HCT116 (cell line): ENCODE data around the gene CD74. TPM values are rescaled to one million over a fixed set of nuclear protein-coding genes. Genes with fewer than 3 reads are reported as not detected.

ENCODE experiments used
- ATAC-seq: fragments of 200-7000 bp; cut with Tn5 transposase; 2 replicates; pipeline ENCODE4 v1.9.1; 2020; ENCODE audit warnings: mild to moderate bottlenecking, moderate library complexity
- BruUV-seq: library from RNA; stranded (reverse); fragments of 400-500 nt; replicated peaks from 2 replicates; lab custom pipeline; 2021; lab: Mats Ljungman, UMichigan
- CTCF ChIA-PET: fragments of 300-600 bp; sonication (Branson Sonifier 250); formaldehyde crosslinking; loops from one replicate; lab custom pipeline; 2021; ENCODE audit warnings: antibody characterized with exemption; lab: Charles Lee
- POLR2A ChIA-PET: fragments of 300-600, 350-600 bp; sonication (Branson Sonifier 250); formaldehyde crosslinking; loops from one replicate; lab custom pipeline; 2021; ENCODE audit warnings: antibody characterized with exemption; lab: Charles Lee
- RAD21 ChIA-PET, 2 experiments: fragments of 300-600 bp; sonication (Branson Sonifier 250); formaldehyde crosslinking; loops; one replicate each; lab custom pipeline; 2023; ENCODE audit warnings: low total read pairs in 2 of 2; ENCODE audit not compliant: uncharacterized antibody in 2 of 2, unreplicated experiment in 2 of 2, low non-redundant PET in 1 of 2; lab: Charles Lee
- DNase-seq: peaks from one replicate; pipeline ENCODE4 v3.0.0-alpha.2; 2010; ENCODE audit warnings: low read depth, low spot score
- H2AFZ ChIP-seq: fragments of 200-600 bp; shearing (Covaris generic), sonication (generic); 2 replicates; pipeline ENCODE4 v1.6.1; 2017; ENCODE audit warnings: low read depth, mixed run types, mixed read lengths, antibody characterized with exemption, low read length; ENCODE audit not compliant: poor library complexity, severe bottlenecking
- H3K27ac ChIP-seq: 2 replicates; pipeline ENCODE4 v1.5.1; 2012; ENCODE audit warnings: low read depth, low read length
- H3K27me3 ChIP-seq: fragments of 200-600 bp; sonication (generic); 2 replicates; pipeline ENCODE4 v1.6.1; 2016; ENCODE audit warnings: mixed run types, low read length, mixed read lengths; ENCODE audit not compliant: insufficient read depth
- H3K36me3 ChIP-seq, 2 experiments: fragments of 200-500 bp in 1 of 2; fragments of 200-600 bp in 1 of 2; sonication (Bioruptor generic) in 1 of 2; sonication (generic) in 1 of 2; 2 replicates each; pipeline versions ENCODE4 v1.5.1 to v1.6.1; 2014 to 2016; ENCODE audit warnings: low read length in 2 of 2, inconsistent platforms in 1 of 2, mixed read lengths in 1 of 2, mixed run types in 1 of 2; ENCODE audit not compliant: insufficient read depth in 2 of 2, control insufficient read depth in 1 of 2
- H3K4me1 ChIP-seq, 2 experiments: fragments of 200-600 bp in 1 of 2; sonication (generic) in 1 of 2; 2 replicates each; pipeline versions ENCODE4 v1.5.1 to v1.6.1; 2012 to 2017; ENCODE audit warnings: low read length in 2 of 2, inconsistent platforms in 1 of 2, mild to moderate bottlenecking in 1 of 2, mixed read lengths in 1 of 2, mixed run types in 1 of 2, moderate library complexity in 1 of 2; ENCODE audit not compliant: insufficient read depth in 2 of 2, control insufficient read depth in 1 of 2
- H3K4me2 ChIP-seq: fragments of 200-600 bp; sonication (generic); 2 replicates; pipeline ENCODE4 v1.6.1; 2017; ENCODE audit warnings: mixed run types, low read length, mixed read lengths
- H3K4me3 ChIP-seq, 2 experiments: fragments of 200-600 bp in 1 of 2; sonication (generic) in 1 of 2; replicated peaks in 1 of 2; 2 replicates each; pipeline ENCODE4 v1.5.1; 2011 to 2016; ENCODE audit warnings: low read length in 2 of 2, control low read depth in 1 of 2, low read depth in 1 of 2, mild to moderate bottlenecking in 1 of 2, mixed read lengths in 1 of 2, mixed run types in 1 of 2
- H3K79me2 ChIP-seq: fragments of 200-600 bp; sonication (generic); 2 replicates; pipeline ENCODE4 v1.6.1; 2017; ENCODE audit warnings: mild to moderate bottlenecking, mixed run types, low read length, moderate library complexity, mixed read lengths; ENCODE audit not compliant: insufficient read depth
- H3K9ac ChIP-seq: fragments of 200-600 bp; sonication (generic); 2 replicates; pipeline ENCODE4 v1.6.1; 2016; ENCODE audit warnings: low read length, mixed read lengths
- H3K9me2 ChIP-seq: fragments of 200-600 bp; sonication (generic), shearing (Covaris generic); 2 replicates; pipeline ENCODE4 v1.6.1; 2017; ENCODE audit warnings: mixed run types, mild to moderate bottlenecking, moderate library complexity; ENCODE audit not compliant: insufficient read depth
- H3K9me3 ChIP-seq, 2 experiments: fragments of 200-500 bp in 1 of 2; fragments of 200-600 bp in 1 of 2; sonication (Bioruptor generic) in 1 of 2; sonication (generic) in 1 of 2; 2 replicates each; pipeline ENCODE4 v1.6.1; 2014 to 2017; ENCODE audit warnings: low read length in 2 of 2, mixed read lengths in 2 of 2, inconsistent platforms in 1 of 2, low read depth in 1 of 2, mild to moderate bottlenecking in 1 of 2, mixed run types in 1 of 2, moderate library complexity in 1 of 2; ENCODE audit not compliant: control insufficient read depth in 1 of 2, insufficient read depth in 1 of 2
- H4K20me1 ChIP-seq: fragments of 200-600 bp; sonication (generic), shearing (Covaris generic); 2 replicates; pipeline ENCODE4 v1.6.1; 2017; ENCODE audit warnings: mixed run types, mild to moderate bottlenecking, moderate library complexity; ENCODE audit not compliant: insufficient read depth
- CTCF ChIP-seq, 3 experiments: fragments of 200-600 bp in 1 of 3; sonication (generic) in 1 of 3; IDR thresholded peaks in 2 of 3; conservative IDR thresholded peaks in 1 of 3; 2 replicates each; pipeline ENCODE4 v1.5.1; 2012 to 2017; ENCODE audit warnings: low read depth in 2 of 3, low read length in 2 of 3, antibody characterized with exemption in 1 of 3, borderline replicate concordance in 1 of 3, control low read depth in 1 of 3, mild to moderate bottlenecking in 1 of 3, mixed read lengths in 1 of 3, mixed run types in 1 of 3, moderate library complexity in 1 of 3; ENCODE audit not compliant: insufficient read depth in 1 of 3
- JUND ChIP-seq: IDR thresholded peaks from 2 replicates; pipeline ENCODE4 v1.6.1; 2012
- POLR2A ChIP-seq: IDR thresholded peaks from 2 replicates; pipeline ENCODE4 v1.7.0; 2011; ENCODE audit warnings: borderline replicate concordance; ENCODE audit not compliant: insufficient read depth, insufficient read length; ENCODE audit errors: extremely low read depth
- ZNF274 ChIP-seq: fragments of 200-500 bp; sonication (Bioruptor generic); IDR thresholded peaks from 2 replicates; pipeline ENCODE4 v1.6.1; 2014; ENCODE audit warnings: mild to moderate bottlenecking, low read depth, low read length, inconsistent platforms
- intact Hi-C: fragments of 100-400 bp; cut with micrococcal nuclease; formaldehyde crosslinking; loops from 2 replicates; pipeline ENCODE4 v1.10.0; 2022
- total RNA-seq: library from RNA; stranded (reverse); gene quantifications from one replicate; pipeline ENCODE4 v1.2.1, GENCODE V29; 2021; ENCODE audit not compliant: unreplicated experiment

CD74 gene
- total RNA-seq, 1 experiment from 2014 or later = 8.9 TPM

GRCh38 chr5:150438873-150439546 lies 26.3 kb upstream of the CD74 start:
- ChIA-PET POLR2A (no interaction called here), CTCF (interaction anchor here (1.4 kb wide), 1 partner anchor 605 kb away, joined by 4 read pairs; no protein-coding TSS in a partner anchor), RAD21 (no interaction called here)
- peak; percentile 58 for ATAC-seq
- no TSS peak for BruUV-seq
- Histone ChIP-seq H3K79me2 (no peaks in the 10 kb centered on the region), H3K36me3 (peaks cover 5 to 12% of the 10 kb centered on the region in 2 experiments), H4K20me1 (no peaks in the 10 kb centered on the region; the same call in 1 of the 2 replicates), H3K9me2 (no peaks in the 10 kb centered on the region), H3K4me3 (no peak overlapping the region), H3K27me3 (no peaks in the 10 kb centered on the region), H3K4me2 (no peak overlapping the region), H3K4me1 (peaks cover 7 to 25% of the 10 kb centered on the region in 2 experiments; a peak in 3 of 4 replicates), H3K27ac (no peak overlapping the region), H3K9me3 (no peaks in the 10 kb centered on the region), H2AFZ (no peak overlapping the region), H3K9ac (no peak overlapping the region)
- no peak for DNase-seq
- intact Hi-C loops = loop anchor here (5.0 kb wide), 2 partner anchors 42 to 82 kb away; partner anchors contain the start of gene TCOF1
- TF ChIP-seq CTCF (IDR thresholded peaks at IDR 0.05 in 2 of 3, conservative IDR thresholded peaks at IDR 0.05 in 1 of 3; ENCODE audit: borderline replicate concordance in 1 of 3, insufficient read depth in 1 of 3, low read depth in 2 of 3, low read length in 2 of 3) (peak; percentile 32 to 85 (median 71); a peak in 4 of 6 replicates), ZNF274 (no peak), POLR2A (no peak), JUND (no peak)
